GM10847 (cell line): ENCODE results near the gene MTO1.
A peak's percentile ranks its signal among the peaks of the same experiment; 100 is the strongest.

Experiments
- POLR2A ChIP-seq: IDR thresholded peaks from 2 replicates; pipeline ENCODE4 v1.6.1; 2011; ENCODE audit not compliant: insufficient read length; ENCODE audit errors: extremely low read depth

The MTO1 gene, protein sequence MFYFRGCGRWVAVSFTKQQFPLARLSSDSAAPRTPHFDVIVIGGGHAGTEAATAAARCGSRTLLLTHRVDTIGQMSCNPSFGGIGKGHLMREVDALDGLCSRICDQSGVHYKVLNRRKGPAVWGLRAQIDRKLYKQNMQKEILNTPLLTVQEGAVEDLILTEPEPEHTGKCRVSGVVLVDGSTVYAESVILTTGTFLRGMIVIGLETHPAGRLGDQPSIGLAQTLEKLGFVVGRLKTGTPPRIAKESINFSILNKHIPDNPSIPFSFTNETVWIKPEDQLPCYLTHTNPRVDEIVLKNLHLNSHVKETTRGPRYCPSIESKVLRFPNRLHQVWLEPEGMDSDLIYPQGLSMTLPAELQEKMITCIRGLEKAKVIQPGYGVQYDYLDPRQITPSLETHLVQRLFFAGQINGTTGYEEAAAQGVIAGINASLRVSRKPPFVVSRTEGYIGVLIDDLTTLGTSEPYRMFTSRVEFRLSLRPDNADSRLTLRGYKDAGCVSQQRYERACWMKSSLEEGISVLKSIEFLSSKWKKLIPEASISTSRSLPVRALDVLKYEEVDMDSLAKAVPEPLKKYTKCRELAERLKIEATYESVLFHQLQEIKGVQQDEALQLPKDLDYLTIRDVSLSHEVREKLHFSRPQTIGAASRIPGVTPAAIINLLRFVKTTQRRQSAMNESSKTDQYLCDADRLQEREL

DNA sequence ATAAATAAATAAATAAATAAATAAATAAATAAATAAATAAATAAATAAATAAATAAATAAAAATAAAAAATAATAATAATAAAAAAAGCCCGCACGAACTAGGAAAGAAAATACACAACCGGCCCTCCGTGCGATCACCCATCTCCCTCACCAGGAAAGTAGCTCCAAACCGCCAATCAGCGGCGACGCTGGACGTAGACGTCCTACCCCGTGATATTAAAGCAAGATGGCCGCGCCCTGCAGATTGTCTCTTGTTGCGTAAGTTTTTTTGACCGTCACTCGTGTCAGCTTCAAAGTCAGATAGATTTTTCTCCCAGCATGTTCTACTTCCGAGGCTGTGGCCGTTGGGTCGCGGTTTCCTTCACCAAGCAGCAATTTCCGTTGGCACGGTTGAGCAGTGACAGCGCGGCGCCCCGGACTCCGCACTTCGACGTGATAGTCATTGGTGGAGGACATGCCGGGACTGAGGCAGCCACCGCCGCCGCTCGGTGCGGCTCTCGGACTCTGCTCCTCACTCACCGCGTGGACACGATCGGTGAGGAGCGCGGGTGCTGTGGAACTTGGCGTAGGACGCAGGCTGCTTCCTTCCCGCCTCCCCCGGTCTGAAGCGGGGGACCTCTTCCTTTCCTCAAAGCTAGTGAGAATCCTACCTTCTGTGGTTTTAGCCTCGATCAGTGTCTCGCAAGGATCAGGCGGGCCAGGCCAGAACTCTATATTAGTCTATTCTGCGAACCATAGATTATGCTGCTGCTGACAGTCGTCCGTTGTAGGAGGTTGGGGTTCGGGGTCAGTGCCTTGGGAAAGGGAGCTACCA, at the start of gene MTO1:
Gene MTO1, plus strand, starts transcription at position 201 of the 814 bp plus-strand sequence. Its CDS starts 118 bp downstream, at position 319.
- peak; percentile 67 for TF ChIP-seq POLR2A

DNA sequence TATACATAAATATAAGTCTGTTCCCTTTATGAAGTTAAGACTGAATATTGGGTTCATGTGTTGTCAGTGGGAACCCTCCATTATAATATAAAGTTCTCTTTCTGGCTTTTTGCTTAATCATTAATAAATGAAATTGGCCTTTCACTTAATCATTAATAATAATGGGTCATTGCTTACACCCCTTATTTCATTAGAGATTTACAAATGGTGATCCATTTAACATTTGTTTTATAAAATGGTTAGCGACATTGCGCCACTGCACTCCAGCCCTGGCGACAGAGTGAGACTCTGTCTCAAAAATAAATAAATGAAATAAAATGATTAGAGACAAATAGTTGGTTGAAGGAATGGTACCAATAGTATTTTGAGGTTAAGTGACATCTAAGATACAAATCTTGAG, 48.4 kb upstream of the MTO1 start:
- no peak for TF ChIP-seq POLR2A

DNA sequence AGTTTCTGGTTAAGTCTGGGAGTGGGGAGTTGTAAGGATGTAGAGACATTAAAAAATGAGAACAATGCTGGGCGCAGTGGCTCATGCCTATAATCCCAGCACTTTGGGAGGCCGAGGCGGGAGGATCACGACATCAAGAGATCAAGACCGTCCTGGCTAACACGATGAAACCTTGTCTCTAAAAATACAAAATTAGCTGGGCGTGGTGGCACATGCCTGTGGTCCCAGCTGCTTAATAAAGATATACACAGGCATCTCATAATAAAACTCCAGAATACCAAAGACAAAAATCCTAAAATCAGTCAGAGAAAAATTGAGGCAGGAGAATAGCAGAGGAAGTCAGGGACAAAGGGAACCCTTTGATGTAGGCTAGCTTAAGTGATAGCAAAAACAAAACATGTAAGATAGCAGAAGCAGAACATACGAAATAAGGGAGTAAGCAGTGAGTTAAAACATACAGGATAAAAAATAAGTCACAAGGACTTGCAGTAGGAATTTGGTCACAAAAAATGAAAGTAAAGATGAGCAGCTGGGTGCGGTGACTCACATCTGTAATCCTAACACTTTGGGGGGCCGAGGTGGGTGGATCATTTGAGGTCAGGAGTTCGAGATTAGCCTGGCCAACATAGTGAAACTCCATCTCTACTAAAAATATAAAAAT, 43.3 kb upstream of the MTO1 start:
- TF ChIP-seq POLR2A: no peak

DNA sequence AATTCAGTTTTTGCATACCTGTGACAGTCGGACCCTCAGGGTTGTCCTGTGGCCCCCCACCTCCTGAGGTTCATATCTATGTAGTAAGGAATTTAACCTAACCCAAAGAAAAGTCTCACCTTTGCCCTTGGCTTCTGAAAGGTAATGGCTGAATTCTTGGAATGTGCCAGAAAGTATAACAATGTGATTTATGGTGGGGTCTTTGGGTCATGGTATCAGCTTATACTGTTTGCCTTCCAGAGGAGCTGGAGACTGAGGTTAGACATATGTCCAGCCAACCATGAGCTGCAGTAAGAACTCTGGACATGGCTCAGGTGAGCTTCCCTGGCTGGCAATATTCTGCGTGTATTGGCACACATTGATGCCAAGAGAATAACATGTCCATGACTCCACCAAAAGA, 40.0 kb upstream of the MTO1 start:
- no peak for TF ChIP-seq POLR2A

DNA sequence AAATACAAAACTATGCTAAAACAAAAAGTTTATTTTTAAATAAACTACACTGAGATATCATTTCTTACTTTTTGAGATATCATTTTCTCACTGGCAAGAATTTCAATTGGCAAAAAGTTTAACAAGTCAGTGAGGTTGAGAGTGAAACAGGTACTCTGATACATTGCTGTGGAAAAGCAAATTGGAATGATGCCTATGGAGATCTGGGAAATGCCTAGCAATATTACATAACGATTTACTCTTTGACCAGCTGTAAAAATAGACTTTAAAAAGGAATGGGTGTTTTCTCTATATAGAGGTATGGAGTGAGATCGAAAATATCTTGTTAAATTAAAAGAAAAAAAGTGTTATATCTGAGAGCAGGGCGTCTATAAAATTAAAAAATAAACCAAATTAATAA, 26.3 kb upstream of the MTO1 start:
- no peak for TF ChIP-seq POLR2A

DNA sequence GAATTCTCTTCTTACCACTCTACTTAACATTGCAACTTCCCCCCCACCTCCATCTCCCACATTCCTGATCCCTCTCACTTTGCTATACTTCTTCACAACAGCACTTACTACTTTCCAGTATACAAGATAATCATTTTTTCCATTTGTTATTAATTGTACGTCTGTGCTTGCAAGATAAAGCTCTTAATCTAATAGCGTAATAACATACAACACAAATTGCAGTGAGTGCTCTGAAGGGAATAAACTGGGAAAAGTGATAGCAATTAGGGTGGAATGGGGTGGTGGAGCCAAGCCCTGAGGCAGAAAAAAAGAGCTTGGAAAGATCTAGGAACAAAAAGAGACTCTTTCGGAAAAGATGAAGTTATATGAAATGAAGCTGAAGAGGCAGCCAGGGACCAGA, 18.0 kb upstream of the MTO1 start:
- no peak for TF ChIP-seq POLR2A

DNA sequence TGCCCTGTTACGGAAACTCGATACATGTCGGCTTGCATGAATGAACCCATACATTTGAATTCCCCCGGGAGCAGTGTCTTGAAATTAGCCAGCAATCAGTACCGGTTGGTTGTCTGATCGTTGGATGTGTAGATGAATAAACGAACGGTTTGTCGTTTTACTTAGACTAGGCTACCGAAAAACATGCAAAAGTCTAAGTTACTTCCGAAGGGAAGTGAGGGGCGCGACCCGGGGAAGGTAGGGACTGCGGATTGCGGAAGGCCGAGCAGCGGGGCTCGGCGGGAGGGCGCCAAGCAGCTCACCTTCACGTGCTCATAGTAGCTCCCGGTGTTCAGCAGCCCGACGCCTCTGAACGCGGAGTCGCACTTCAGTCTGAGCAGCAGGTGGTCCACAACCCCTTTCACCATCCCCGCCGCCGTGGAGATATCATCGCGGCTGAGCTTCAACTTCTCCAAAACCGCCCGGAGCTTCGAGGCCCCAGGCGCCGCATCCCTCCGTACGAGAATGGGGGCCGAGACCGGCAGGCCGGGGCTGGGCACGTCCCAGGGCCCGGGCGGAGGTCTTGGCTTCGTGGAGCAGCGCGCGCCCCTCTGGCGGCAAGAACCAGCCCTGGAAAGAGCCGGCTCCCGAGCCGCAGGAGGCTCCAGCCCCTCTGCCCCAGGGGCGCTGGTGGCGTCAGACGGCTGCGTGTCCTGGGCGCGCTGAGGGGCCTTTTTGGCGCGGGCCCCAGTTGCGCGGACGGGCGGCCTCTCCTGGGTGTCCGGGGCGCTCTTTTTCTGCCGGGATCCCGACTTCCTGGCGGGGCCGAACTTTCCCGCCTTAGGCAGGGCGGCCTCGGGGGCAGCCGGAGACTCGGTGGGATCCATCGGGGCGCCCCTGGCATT, 10.1 kb upstream of the MTO1 start:
- TF ChIP-seq POLR2A: no peak

DNA sequence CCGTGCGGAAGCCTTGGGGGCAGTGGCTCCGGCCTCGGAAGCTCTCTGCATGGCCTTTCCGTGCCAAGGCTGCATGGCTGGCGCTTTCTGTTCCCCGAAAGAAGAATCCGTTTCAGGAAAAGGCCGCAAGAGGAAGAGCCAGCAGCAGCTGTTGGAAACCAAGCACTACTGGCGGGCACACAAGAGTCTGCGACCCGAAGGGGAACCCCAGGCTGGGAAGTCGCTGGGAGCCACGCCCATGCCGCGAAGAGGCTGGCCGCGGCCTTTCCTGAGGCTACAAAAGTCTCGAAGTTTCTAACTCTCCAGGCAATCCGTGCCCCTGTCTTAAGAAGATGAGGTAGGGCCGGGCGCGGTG, 9.5 kb upstream of the MTO1 start, which contains the start of gene CGAS:
Gene CGAS, minus strand, starts transcription at position 191 of the 355 bp plus-strand sequence. Its CDS starts 116 bp downstream, at position 75.
- peak; percentile 44 for TF ChIP-seq POLR2A

DNA sequence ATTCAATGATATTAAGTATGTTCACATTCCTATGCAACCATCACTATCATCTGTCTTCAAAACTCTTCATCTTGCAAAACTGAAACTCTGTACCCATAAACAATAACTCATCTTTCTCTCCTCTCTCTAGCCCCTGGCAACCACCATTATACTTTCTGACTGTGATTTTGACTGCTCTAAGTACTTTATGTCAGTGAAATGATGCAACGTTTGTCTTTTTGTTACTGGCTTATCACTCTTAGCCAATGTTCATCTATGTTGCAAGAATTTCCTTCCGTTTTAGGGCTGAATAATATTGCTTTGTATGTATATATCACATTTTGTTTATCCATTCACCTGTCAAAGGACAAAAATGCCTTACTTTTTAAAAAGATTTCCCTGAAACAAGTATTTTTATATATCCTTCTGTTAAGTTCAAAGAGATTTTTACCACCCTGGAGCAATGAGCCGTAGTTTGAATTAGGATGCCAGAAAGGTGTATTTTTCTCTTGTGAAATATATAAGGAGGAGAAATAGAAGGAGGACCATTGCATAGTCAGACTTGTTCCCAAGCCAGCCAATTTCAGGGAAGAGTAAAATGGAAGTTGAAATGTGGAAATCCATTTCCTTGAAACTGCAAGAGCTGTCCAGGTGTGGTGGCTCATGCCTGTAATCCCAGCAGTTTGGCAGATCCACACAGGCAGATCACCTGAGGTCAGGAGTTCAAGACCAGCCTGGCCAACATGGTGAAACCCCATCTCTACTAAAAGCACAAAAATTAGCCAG, 5.5 kb upstream of the MTO1 start:
- no peak for TF ChIP-seq POLR2A

DNA sequence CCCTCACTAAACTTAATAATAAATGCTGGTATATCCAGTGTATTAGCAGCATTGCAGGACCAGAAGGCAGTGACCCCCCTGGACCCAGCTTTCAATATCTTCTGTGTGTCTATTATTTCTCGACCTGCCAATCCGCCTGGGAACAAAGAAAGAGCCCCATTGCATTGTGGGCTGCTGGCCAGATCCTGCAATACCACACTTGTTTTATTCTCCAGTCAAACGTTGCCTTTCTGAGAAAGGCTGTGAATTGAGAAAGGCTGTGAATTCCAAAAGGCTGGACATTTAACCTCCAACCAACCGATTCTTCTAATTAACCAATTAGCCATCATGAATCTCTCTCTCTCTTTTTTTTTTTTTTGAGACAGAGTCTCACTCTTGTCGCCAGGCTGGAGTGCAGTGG, 1.5 kb upstream of the MTO1 start:
- no peak for TF ChIP-seq POLR2A

DNA sequence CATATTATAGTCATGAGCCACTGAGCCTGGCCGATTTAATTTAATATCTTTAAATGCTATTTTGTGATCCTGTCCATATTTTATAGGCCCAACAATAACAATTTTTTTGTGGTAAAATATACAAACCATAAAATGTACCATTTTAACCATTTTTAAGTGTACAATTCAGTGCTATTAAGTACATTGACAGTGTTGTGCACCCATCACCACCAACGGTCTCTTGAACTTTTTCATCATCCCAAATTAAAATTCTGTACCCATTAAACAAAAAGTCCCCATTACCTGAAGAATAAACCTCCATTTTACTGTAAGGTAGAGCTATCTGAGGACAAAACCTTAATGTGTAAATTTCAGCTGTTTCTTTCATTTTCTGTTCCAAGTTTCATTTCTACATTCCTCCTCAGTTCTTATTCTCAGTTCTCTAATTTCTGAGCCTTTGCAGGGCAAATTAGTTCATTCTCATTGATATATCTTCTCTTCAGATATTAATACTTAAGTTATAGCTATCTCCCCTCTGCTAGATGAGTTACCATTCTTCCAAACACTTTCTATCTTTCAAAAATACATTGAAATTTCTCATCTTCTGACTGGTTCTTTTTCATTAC, 10.3 kb downstream of the MTO1 start:
- TF ChIP-seq POLR2A: no peak

DNA sequence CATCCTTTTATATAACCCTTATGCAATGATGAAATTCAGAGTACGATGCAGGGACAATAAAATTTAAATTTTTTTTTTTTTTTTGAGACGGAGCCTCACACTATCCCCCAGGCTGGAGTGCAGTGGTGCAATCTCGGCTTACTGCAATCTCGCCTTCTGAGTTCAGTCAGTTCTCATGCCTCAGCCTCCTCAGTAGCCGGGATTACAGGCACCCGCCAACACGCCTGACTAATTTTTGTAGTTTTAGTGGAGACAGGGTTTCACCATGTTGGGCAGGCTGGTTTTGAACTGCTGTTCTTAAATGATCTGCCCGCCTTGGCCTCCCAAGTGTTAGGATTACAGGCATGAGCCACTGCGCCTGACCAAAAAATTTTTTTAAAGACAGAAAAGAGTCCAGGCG, 15.2 kb downstream of the MTO1 start:
- TF ChIP-seq POLR2A: no peak

DNA sequence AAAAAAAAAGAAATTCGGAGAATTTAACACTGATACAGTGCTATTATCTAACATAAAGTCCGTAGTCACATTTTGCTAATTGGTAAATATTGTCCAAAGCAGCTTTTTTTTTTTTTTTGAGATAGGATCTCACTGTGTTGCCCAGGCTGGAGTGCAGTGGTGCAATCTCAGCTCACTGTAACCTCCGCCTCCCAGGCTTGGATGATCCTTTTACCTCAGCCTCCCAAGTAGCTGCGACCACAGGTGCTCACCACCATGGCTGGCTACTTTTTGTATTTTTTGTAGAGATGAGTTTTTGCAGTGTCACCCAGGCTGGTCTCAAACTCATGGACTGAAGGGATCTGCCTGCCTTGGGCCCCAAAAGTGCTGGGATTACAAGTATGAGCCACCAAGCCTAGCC, 15.9 kb downstream of the MTO1 start:
- TF ChIP-seq POLR2A: no peak
